ENCODE measurements around the gene FAM20A. TPM values are rescaled to one million over a fixed set of nuclear protein-coding genes. Genes with fewer than 3 reads are reported as not detected.
A peak's percentile ranks its signal among the peaks of the same experiment; 100 is the strongest.

FAM20A gene
- total RNA-seq, 1 experiment from 2014 or later, result not detected

GRCh38 chr17:68627956-68628575 lies 26.9 kb upstream of the FAM20A start:
- no TSS peak for BruUV-seq (replicated peaks)
- POLR2A ChIA-PET, result no interaction called here
- H4K20me1 ChIP-seq (ENCODE audit: insufficient read depth), result no peaks in the 10 kb centered on the region
- no peak overlapping the region for H3K4me2 ChIP-seq (ENCODE audit: low read length)
- H3K4me3 ChIP-seq (replicated peaks in 1 of 2; ENCODE audit: low read depth in 1 of 2, low read length in 2 of 2), result no peak overlapping the region
- no peaks in the 10 kb centered on the region for H3K9me3 ChIP-seq (ENCODE audit: control insufficient read depth in 1 of 2, insufficient read depth in 1 of 2, low read depth in 1 of 2, low read length in 2 of 2)
- no peaks in the 10 kb centered on the region for H3K79me2 ChIP-seq (ENCODE audit: insufficient read depth, low read length)
- TF ChIP-seq EZH2 (IDR thresholded peaks at IDR 0.05) (no peak), SRF (IDR thresholded peaks at IDR 0.05; ENCODE audit: low read depth) (no peak), ELF1 (IDR thresholded peaks at IDR 0.05; ENCODE audit: borderline replicate concordance, low read depth) (no peak), SP1 (IDR thresholded peaks at IDR 0.05; ENCODE audit: low read depth) (no peak), TCF7L2 (IDR thresholded peaks at IDR 0.05; ENCODE audit: borderline replicate concordance, extremely low read depth, insufficient read depth, insufficient read length) (no peak), EGR1 (IDR thresholded peaks at IDR 0.05; ENCODE audit: low read depth) (no peak), POLR2AphosphoS5 (IDR thresholded peaks at IDR 0.05; ENCODE audit: low read depth, low read length) (no peak)
- TF ChIP-seq, protein P1, sequence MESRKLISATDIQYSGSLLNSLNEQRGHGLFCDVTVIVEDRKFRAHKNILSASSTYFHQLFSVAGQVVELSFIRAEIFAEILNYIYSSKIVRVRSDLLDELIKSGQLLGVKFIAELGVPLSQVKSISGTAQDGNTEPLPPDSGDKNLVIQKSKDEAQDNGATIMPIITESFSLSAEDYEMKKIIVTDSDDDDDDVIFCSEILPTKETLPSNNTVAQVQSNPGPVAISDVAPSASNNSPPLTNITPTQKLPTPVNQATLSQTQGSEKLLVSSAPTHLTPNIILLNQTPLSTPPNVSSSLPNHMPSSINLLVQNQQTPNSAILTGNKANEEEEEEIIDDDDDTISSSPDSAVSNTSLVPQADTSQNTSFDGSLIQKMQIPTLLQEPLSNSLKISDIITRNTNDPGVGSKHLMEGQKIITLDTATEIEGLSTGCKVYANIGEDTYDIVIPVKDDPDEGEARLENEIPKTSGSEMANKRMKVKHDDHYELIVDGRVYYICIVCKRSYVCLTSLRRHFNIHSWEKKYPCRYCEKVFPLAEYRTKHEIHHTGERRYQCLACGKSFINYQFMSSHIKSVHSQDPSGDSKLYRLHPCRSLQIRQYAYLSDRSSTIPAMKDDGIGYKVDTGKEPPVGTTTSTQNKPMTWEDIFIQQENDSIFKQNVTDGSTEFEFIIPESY (IDR thresholded peaks at IDR 0.05; ENCODE audit: extremely low read depth, insufficient replicate concordance, low read length), result no peak
- TF ChIP-seq, protein P2, sequence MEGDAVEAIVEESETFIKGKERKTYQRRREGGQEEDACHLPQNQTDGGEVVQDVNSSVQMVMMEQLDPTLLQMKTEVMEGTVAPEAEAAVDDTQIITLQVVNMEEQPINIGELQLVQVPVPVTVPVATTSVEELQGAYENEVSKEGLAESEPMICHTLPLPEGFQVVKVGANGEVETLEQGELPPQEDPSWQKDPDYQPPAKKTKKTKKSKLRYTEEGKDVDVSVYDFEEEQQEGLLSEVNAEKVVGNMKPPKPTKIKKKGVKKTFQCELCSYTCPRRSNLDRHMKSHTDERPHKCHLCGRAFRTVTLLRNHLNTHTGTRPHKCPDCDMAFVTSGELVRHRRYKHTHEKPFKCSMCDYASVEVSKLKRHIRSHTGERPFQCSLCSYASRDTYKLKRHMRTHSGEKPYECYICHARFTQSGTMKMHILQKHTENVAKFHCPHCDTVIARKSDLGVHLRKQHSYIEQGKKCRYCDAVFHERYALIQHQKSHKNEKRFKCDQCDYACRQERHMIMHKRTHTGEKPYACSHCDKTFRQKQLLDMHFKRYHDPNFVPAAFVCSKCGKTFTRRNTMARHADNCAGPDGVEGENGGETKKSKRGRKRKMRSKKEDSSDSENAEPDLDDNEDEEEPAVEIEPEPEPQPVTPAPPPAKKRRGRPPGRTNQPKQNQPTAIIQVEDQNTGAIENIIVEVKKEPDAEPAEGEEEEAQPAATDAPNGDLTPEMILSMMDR (IDR thresholded peaks at IDR 0.05 in 2 of 3, conservative IDR thresholded peaks at IDR 0.05 in 1 of 3; ENCODE audit: borderline replicate concordance in 1 of 3, insufficient read depth in 1 of 3, low read depth in 2 of 3, low read length in 2 of 3), result no peak
- TF ChIP-seq, protein P3, sequence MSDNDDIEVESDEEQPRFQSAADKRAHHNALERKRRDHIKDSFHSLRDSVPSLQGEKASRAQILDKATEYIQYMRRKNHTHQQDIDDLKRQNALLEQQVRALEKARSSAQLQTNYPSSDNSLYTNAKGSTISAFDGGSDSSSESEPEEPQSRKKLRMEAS (IDR thresholded peaks at IDR 0.05), result no peak
- no peak overlapping the region for H3K9ac ChIP-seq (ENCODE audit: low read length)
- peak; percentile 63; the same call in 1 of the 2 replicates for ATAC-seq
- H2AFZ ChIP-seq (ENCODE audit: low read depth, low read length, poor library complexity, severe bottlenecking), result no peak overlapping the region
- H3K4me1 ChIP-seq (ENCODE audit: control insufficient read depth in 1 of 2, insufficient read depth in 2 of 2, low read length in 2 of 2), result no peaks in the 10 kb centered on the region
- intact Hi-C loops (cut with micrococcal nuclease), result no loop called here
- no peaks in the 10 kb centered on the region for H3K36me3 ChIP-seq (ENCODE audit: control insufficient read depth in 1 of 2, insufficient read depth in 2 of 2, low read length in 2 of 2)
- DNase-seq (ENCODE audit: low read depth, low spot score), result no peak
- RAD21 ChIA-PET (ENCODE audit: low non-redundant PET in 1 of 2, low total read pairs in 2 of 2, uncharacterized antibody in 2 of 2, unreplicated experiment in 2 of 2), result no interaction called here
- CTCF ChIA-PET, result interaction anchor here (1.1 kb wide), 1 partner anchor 15 kb away, joined by 5 read pairs; no protein-coding TSS in a partner anchor
- H3K27me3 ChIP-seq (ENCODE audit: insufficient read depth, low read length), result no peaks in the 10 kb centered on the region
- no peaks in the 10 kb centered on the region for H3K9me2 ChIP-seq (ENCODE audit: insufficient read depth)
- no peak overlapping the region for H3K27ac ChIP-seq (ENCODE audit: low read depth, low read length)

Measured in HCT116 (cell line).